Naive thymus-derived CD4-positive, alpha-beta T cell (primary cell): Measurements from ENCODE around the gene UGT1A8. TPM values are rescaled to one million over a fixed set of nuclear protein-coding genes. Genes with fewer than 3 reads are reported as not detected.

Experiments
- ATAC-seq: fragments of 150-1000 bp; cut with Tn5 transposase; 2 replicates; pipeline ENCODE4 v1.10.0; 2021; ENCODE audit warnings: mild to moderate bottlenecking, moderate library complexity
- CTCF ChIA-PET: fragments of 350-600 bp; sonication (Branson Sonifier 250); formaldehyde crosslinking; loops from one replicate; lab custom pipeline; 2021; ENCODE audit warnings: antibody characterized with exemption; lab: Charles Lee
- POLR2A ChIA-PET: fragments of 350-600 bp; sonication (Branson Sonifier 250); formaldehyde crosslinking; loops from one replicate; lab custom pipeline; 2021; ENCODE audit warnings: antibody characterized with exemption, inconsistent platforms; lab: Charles Lee
- DNase-seq, 9 donors: peaks; one replicate each; pipeline versions ENCODE4 v3.0.0 to v3.0.0-alpha.2; 2020 to 2022; ENCODE audit warnings: mixed read lengths in 1 of 9
- H3K27ac ChIP-seq: one replicate; pipeline ENCODE4 v1.7.0; 2013; ENCODE audit warnings: mild to moderate bottlenecking, low read depth, low read length, moderate library complexity
- H3K27me3 ChIP-seq, 2 donors: one replicate each; pipeline ENCODE4 v1.7.0; 2013; ENCODE audit warnings: low read length in 2 of 2, mild to moderate bottlenecking in 2 of 2, moderate library complexity in 2 of 2; ENCODE audit not compliant: control insufficient read depth in 2 of 2, insufficient read depth in 2 of 2
- H3K36me3 ChIP-seq, 3 experiments: 1 replicate in 2 of 3; 2 replicates in 1 of 3; pipeline ENCODE4 v1.7.0; 2013; ENCODE audit warnings: low read length in 3 of 3, mild to moderate bottlenecking in 3 of 3, moderate library complexity in 1 of 3; ENCODE audit not compliant: insufficient read depth in 3 of 3, control insufficient read depth in 2 of 3
- H3K4me1 ChIP-seq, 2 donors: one replicate each; pipeline ENCODE4 v1.7.0; 2013; ENCODE audit warnings: low read length in 2 of 2, mild to moderate bottlenecking in 2 of 2, moderate library complexity in 1 of 2; ENCODE audit not compliant: control insufficient read depth in 2 of 2, insufficient read depth in 2 of 2
- H3K4me3 ChIP-seq: 2 replicates; pipeline ENCODE4 v1.7.0; 2013; ENCODE audit warnings: mild to moderate bottlenecking, low read length
- H3K9me3 ChIP-seq, 3 experiments: 1 replicate in 2 of 3; 2 replicates in 1 of 3; pipeline ENCODE4 v1.7.0; 2013; ENCODE audit warnings: low read length in 3 of 3; ENCODE audit not compliant: control insufficient read depth in 2 of 3
- H3K27ac Mint-ChIP-seq, 9 donors: one replicate each; pipeline ENCODE4 v1.8.0; 2020 to 2022; ENCODE audit warnings: mixed read lengths in 9 of 9, mild to moderate bottlenecking in 8 of 9, moderate library complexity in 5 of 9, inconsistent platforms in 2 of 9
- H3K27me3 Mint-ChIP-seq, 5 donors: one replicate each; pipeline ENCODE4 v1.8.0; 2021 to 2022; ENCODE audit warnings: mixed read lengths in 5 of 5, mild to moderate bottlenecking in 1 of 5
- H3K36me3 Mint-ChIP-seq, 5 donors: one replicate each; pipeline ENCODE4 v1.8.0; 2020 to 2022; ENCODE audit warnings: mixed read lengths in 5 of 5, mild to moderate bottlenecking in 3 of 5, inconsistent platforms in 1 of 5
- H3K4me1 Mint-ChIP-seq, 7 donors: one replicate each; pipeline ENCODE4 v1.8.0; 2020 to 2022; ENCODE audit warnings: mixed read lengths in 7 of 7, mild to moderate bottlenecking in 3 of 7, inconsistent platforms in 1 of 7
- H3K4me3 Mint-ChIP-seq, 10 donors: one replicate each; pipeline ENCODE4 v1.8.0; 2020 to 2022; ENCODE audit warnings: mild to moderate bottlenecking in 10 of 10, mixed read lengths in 10 of 10, moderate library complexity in 6 of 10, inconsistent platforms in 2 of 10
- H3K9me3 Mint-ChIP-seq, 11 donors: one replicate each; pipeline ENCODE4 v1.8.0; 2020 to 2022; ENCODE audit warnings: mixed read lengths in 11 of 11, mild to moderate bottlenecking in 4 of 11, inconsistent platforms in 1 of 11, moderate library complexity in 1 of 11
- intact Hi-C, 2 donors: fragments of 100-400 bp; cut with micrococcal nuclease; formaldehyde crosslinking; loops; one replicate each; pipeline ENCODE4 v1.15.1; 2023
- polyA plus RNA-seq, 2 donors: library from polyadenylated mRNA; unstranded; fragments of 300-500 nt; fragmentation: Illumina TruSeq; gene quantifications; one replicate each; pipeline ENCODE4 v1.2.3, GENCODE V29; 2021
- total RNA-seq, 6 experiments: library from RNA in 5 of 6; stranded (reverse) in 5 of 6; gene quantifications; 1 replicate in 5 of 6; 2 replicates in 1 of 6; pipeline ENCODE4 v1.2.3 and lab custom pipeline; 2021 to 2026

UGT1A8 gene
- total and polyA plus RNA-seq, 7 experiments from 2014 or later, result not detected

DNA sequence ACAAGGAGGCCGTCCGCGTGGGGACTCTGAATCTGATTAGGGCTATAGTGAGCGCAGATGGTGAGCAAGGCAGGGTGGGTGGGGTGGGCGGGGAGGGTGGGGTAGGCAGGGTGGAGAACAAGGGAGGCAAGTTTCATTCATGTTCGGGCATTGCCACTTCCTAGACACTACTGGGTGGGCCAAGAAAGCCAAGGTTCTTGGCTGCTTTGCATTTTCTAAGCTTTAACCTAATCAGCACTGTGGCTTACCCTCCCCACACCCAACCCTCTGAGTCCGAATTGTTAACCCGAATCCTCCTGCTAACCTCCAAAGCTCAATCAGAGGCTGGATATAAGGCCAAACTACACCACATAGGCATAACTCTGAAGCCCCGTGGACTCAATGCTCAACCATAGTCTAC, 178.8 kb downstream of the UGT1A8 start:
- ATAC-seq (no peak), DNase-seq (peak in 1 of 9 donors; percentile 6)
- Mint-ChIP-seq H3K27ac (no peak overlapping the region), H3K27me3 (no peaks in the 10 kb centered on the region), H3K36me3 (no peaks in the 10 kb centered on the region), H3K9me3 (peaks cover 0 to 2% (median 0%) of the 10 kb centered on the region in 11 donors), H3K4me3 (no peak overlapping the region), H3K4me1 (peaks cover 0 to 2% (median 0%) of the 10 kb centered on the region in 7 donors)
- Histone ChIP-seq H3K9me3 (no peaks in the 10 kb centered on the region), H3K4me3 (no peak overlapping the region), H3K27me3 (no peaks in the 10 kb centered on the region), H3K27ac (no peak overlapping the region), H3K36me3 (no peaks in the 10 kb centered on the region), H3K4me1 (no peaks in the 10 kb centered on the region)
- ChIA-PET POLR2A (no interaction called here), CTCF (no interaction called here)
- intact Hi-C loops, result no loop called here

GRCh38 chr2:233798335-233799086, 181.1 kb downstream of the UGT1A8 start:
- Histone ChIP-seq H3K9me3 (no peaks in the 10 kb centered on the region), H3K4me1 (no peaks in the 10 kb centered on the region), H3K27ac (no peak overlapping the region), H3K4me3 (no peak overlapping the region), H3K36me3 (no peaks in the 10 kb centered on the region), H3K27me3 (no peaks in the 10 kb centered on the region)
- Mint-ChIP-seq H3K36me3 (no peaks in the 10 kb centered on the region), H3K27ac (no peak overlapping the region), H3K4me3 (no peak overlapping the region), H3K27me3 (peaks cover 0 to 14% (median 8%) of the 10 kb centered on the region in 5 donors), H3K4me1 (peaks cover 0 to 2% (median 0%) of the 10 kb centered on the region in 7 donors), H3K9me3 (peaks cover 0 to 2% (median 0%) of the 10 kb centered on the region in 11 donors)
- ATAC-seq (no peak), DNase-seq (peak in 2 of 9 donors; percentile 3 to 11)
- intact Hi-C loops, result no loop called here
- ChIA-PET CTCF (no interaction called here), POLR2A (no interaction called here)

DNA sequence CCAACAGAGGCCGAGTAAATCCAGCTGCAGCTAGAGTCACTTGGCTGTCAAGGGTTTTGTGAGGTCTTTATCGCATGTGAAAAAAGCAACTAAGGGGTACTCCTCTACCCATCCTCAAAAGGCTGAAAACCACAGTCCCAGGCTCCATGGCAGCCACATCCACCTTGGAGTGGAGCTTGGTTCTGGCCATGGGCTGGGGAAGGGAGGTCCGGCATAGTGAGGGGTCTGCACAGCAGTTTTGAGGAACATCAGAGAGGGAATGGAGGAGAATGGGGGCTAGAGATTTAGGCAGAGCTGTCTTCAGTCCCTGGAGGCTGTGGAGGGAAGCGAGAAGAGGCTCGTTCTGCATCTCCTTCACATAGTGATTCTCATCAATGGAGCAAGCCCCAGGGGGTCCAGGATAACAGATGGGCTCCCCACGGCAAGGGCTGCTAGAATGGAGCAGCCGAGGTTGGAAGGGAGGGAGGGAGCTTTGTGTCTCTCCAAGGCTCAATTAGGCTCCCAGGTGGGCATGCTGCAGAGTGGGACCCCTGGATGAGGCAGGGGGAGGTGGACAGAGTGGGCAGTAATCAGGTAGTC, 181.7 kb downstream of the UGT1A8 start:
- ChIA-PET POLR2A (no interaction called here), CTCF (no interaction called here)
- Mint-ChIP-seq H3K4me1 (peaks cover 0 to 2% (median 0%) of the 10 kb centered on the region in 7 donors), H3K36me3 (no peaks in the 10 kb centered on the region), H3K27ac (no peak overlapping the region), H3K9me3 (peaks cover 0 to 2% (median 0%) of the 10 kb centered on the region in 11 donors), H3K4me3 (no peak overlapping the region), H3K27me3 (peaks cover 0 to 16% (median 12%) of the 10 kb centered on the region in 5 donors)
- no peak overlapping the region for H3K27ac ChIP-seq
- ATAC-seq (no peak), DNase-seq (no peak)
- H3K4me3 ChIP-seq, result no peak overlapping the region
- H3K27me3 ChIP-seq, result no peaks in the 10 kb centered on the region
- H3K4me1 ChIP-seq, result no peaks in the 10 kb centered on the region
- intact Hi-C loops, result no loop called here
- H3K36me3 ChIP-seq, result no peaks in the 10 kb centered on the region
- no peaks in the 10 kb centered on the region for H3K9me3 ChIP-seq

GRCh38 chr2:233799716-233800115, 182.3 kb downstream of the UGT1A8 start:
- no peaks in the 10 kb centered on the region for H3K36me3 ChIP-seq
- Mint-ChIP-seq H3K4me1 (peaks cover 0 to 2% (median 0%) of the 10 kb centered on the region in 7 donors), H3K9me3 (peaks cover 0 to 2% (median 0%) of the 10 kb centered on the region in 11 donors), H3K4me3 (no peak overlapping the region), H3K27me3 (peaks cover 0 to 20% (median 15%) of the 10 kb centered on the region in 5 donors), H3K36me3 (no peaks in the 10 kb centered on the region), H3K27ac (no peak overlapping the region)
- no peak overlapping the region for H3K4me3 ChIP-seq
- no peak for ATAC-seq
- CTCF ChIA-PET, result no interaction called here
- POLR2A ChIA-PET, result no interaction called here
- no peak overlapping the region for H3K27ac ChIP-seq
- H3K9me3 ChIP-seq, result no peaks in the 10 kb centered on the region
- H3K4me1 ChIP-seq, result no peaks in the 10 kb centered on the region
- no peaks in the 10 kb centered on the region for H3K27me3 ChIP-seq
- intact Hi-C loops, result no loop called here
- DNase-seq, result no peak

DNA sequence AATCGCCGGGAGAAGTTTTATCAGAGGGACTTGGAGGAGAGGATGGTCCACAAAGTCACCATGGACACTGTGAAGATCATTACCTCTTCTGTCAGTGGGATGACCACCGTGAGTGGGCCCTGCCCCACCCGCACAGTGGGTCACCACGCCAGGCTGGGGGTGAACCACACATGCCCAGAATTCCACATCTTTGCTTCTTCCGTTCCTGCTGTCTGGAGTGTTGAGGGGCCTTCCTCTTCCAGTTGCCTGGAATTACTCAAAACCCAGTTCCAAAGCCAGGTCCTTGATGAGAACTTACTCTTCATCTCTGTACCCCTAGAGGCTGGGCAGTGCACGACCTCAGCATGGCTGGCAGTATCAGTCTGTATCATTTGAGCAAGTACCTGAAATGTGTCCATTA, 182.8 kb downstream of the UGT1A8 start:
- no peak overlapping the region for H3K27ac ChIP-seq
- Mint-ChIP-seq H3K4me3 (no peak overlapping the region), H3K9me3 (no peaks in the 10 kb centered on the region), H3K4me1 (peaks cover 0 to 2% (median 0%) of the 10 kb centered on the region in 7 donors), H3K27ac (no peak overlapping the region), H3K27me3 (peaks cover 2 to 20% (median 15%) of the 10 kb centered on the region in 5 donors), H3K36me3 (no peaks in the 10 kb centered on the region)
- no peaks in the 10 kb centered on the region for H3K27me3 ChIP-seq
- no peak overlapping the region for H3K4me3 ChIP-seq
- ChIA-PET POLR2A (no interaction called here), CTCF (no interaction called here)
- intact Hi-C loops, result no loop called here
- no peaks in the 10 kb centered on the region for H3K36me3 ChIP-seq
- no peaks in the 10 kb centered on the region for H3K9me3 ChIP-seq
- no peaks in the 10 kb centered on the region for H3K4me1 ChIP-seq
- DNase-seq, result no peak
- no peak for ATAC-seq

- ATAC-seq (no peak), DNase-seq (peak in 1 of 9 donors; percentile 11)
- H3K36me3 Mint-ChIP-seq, result no peaks in the 10 kb centered on the region
- no peak overlapping the region for H3K4me3 Mint-ChIP-seq
- no peaks in the 10 kb centered on the region for H3K36me3 ChIP-seq
- no peaks in the 10 kb centered on the region for H3K4me1 ChIP-seq
- H3K4me3 ChIP-seq, result no peak overlapping the region
- no peak overlapping the region for H3K27ac Mint-ChIP-seq
- H3K9me3 ChIP-seq, result no peaks in the 10 kb centered on the region
- intact Hi-C loops, result no loop called here
- CTCF ChIA-PET, result no interaction called here
- H3K27me3 ChIP-seq, result no peaks in the 10 kb centered on the region
- H3K4me1 Mint-ChIP-seq, result peaks cover 0 to 2% (median 0%) of the 10 kb centered on the region in 7 donors
- no peaks in the 10 kb centered on the region for H3K9me3 Mint-ChIP-seq
- peaks cover 7 to 20% (median 15%) of the 10 kb centered on the region in 5 donors for H3K27me3 Mint-ChIP-seq
- H3K27ac ChIP-seq, result no peak overlapping the region
- POLR2A ChIA-PET, result no interaction called here
Measured at GRCh38 chr2:233801357-233802131, 184.1 kb downstream of the UGT1A8 start.
